NCI-H2196 (cell line): ENCODE data around the gene NID1.
A peak's percentile ranks its signal among the peaks of the same experiment; 100 is the strongest.

Experiments used
- DNase-seq: peaks from one replicate; lab custom pipeline; 2025; ENCODE audit not compliant: unreplicated experiment; lab: John Stamatoyannopoulos, UW

The NID1 gene, protein sequence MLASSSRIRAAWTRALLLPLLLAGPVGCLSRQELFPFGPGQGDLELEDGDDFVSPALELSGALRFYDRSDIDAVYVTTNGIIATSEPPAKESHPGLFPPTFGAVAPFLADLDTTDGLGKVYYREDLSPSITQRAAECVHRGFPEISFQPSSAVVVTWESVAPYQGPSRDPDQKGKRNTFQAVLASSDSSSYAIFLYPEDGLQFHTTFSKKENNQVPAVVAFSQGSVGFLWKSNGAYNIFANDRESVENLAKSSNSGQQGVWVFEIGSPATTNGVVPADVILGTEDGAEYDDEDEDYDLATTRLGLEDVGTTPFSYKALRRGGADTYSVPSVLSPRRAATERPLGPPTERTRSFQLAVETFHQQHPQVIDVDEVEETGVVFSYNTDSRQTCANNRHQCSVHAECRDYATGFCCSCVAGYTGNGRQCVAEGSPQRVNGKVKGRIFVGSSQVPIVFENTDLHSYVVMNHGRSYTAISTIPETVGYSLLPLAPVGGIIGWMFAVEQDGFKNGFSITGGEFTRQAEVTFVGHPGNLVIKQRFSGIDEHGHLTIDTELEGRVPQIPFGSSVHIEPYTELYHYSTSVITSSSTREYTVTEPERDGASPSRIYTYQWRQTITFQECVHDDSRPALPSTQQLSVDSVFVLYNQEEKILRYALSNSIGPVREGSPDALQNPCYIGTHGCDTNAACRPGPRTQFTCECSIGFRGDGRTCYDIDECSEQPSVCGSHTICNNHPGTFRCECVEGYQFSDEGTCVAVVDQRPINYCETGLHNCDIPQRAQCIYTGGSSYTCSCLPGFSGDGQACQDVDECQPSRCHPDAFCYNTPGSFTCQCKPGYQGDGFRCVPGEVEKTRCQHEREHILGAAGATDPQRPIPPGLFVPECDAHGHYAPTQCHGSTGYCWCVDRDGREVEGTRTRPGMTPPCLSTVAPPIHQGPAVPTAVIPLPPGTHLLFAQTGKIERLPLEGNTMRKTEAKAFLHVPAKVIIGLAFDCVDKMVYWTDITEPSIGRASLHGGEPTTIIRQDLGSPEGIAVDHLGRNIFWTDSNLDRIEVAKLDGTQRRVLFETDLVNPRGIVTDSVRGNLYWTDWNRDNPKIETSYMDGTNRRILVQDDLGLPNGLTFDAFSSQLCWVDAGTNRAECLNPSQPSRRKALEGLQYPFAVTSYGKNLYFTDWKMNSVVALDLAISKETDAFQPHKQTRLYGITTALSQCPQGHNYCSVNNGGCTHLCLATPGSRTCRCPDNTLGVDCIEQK

DNA sequence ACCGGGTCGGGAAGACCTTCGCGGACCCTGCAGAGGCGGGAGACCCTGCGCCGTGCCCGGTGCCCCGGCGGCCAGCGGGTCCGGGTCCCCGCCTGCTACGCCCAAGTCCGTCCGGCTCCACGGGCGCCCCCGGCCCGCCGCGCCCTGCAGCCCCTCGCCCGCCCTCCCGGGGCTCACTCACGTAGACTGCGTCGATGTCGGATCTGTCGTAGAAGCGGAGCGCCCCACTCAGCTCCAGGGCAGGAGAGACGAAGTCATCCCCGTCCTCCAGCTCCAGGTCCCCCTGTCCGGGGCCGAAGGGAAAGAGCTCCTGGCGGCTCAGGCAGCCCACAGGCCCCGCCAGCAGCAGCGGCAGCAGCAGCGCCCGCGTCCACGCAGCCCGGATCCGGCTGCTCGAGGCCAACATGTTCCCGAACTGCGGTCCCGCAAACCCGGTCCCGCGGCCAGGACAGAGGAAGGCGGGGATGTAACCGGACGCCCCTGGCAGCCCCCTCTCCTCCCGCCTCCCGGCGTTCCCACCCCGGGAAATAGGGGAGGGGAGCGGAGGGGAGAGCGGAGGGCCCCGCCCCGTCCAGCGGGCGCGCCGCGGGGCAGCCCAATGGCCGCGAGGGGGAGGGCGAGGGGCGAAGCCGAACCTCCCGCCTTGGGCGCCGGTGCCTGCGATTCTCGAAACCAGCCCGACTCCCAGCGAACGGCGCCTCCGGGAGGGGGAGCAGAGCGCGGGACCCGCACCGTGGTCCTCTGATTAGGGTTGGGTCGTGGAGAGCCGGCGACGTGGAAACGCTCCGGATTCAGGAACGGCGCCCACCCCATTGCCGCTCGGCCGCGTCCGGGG is at the start of gene NID1:
Gene NID1, minus strand, starts transcription at position 417 of the 835 bp plus-strand sequence. Its CDS starts 11 bp downstream, at position 406.
- peak; percentile 25 for DNase-seq

DNA sequence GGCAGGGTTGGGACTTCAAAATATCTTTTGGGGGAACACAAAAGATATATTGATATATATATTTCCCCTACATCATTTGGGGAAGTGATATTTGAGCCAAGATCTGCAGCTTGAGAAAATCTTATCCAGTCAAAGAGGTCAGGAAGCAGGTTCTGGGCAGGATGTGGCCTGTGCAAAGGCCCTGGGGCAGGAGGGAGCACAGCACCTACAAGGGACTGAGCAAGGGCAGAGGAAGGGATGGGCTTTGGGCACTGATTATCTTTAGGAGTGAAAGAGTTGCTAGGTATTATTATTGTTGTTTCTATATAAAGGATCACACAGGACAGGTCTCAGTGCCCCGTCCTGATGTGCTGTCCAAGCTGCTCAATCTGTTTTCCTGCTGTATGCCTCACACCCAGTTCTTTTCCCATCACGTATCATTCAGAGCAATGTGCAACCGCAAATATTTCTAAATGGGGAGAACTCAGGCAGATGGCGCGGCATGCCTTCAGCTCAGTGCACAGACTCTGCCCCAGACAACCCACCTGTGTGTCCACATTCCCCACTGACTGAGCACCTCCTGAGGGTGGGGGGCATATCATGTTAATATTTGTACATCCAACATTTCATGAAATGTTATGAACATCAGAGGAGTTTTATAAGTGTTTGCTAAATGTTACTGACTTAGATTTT is 49.3 kb upstream of the NID1 start:
- DNase-seq = no peak

DNA sequence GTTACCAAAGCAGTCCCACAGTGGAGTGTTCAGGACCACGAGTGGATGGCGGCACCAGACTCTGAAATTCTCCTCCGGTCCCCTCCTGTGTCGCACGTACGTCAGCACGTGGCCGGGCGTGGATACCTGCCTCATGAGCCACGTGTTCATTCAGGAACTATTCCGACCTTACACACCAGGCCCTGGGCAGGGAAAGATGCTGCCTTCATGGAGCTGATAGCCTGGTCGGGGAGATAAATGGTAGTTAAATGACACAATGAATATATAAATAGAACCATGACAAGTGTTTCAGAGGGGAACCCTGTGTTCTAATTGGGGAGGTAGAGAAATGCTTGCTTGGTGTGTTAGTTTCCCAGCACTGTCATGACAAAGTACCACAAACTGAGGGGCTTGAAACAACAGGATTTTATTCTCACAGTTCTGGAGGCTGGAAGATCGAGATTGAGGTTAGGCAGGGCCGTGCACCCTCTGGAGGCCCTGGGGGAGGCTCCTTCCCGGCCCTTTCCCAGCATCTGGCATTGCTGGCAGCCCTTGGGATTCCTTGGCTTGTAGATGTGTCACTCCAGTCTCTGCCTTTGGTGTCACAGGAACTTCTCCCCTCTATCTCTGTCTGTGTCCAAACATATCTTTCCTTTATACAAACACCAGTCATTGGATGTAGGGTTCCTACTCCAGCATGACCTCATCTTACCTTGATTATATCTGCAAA is 48.6 kb upstream of the NID1 start:
- DNase-seq = no peak

DNA sequence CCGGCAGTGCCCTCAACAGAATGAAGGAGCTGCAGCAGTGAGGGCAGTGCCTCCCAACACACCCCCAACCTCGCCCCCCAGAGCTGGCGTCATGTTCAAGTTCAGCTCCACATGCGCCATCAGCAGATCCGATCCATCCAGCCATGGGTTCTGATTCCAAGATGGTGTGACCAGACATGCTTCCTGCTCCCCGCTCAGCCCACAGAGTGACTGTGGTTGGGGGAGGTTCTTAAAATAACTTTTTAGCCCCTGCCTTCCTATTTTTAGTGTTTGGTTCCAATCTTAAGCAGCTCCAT is 47.4 kb upstream of the NID1 start:
- no peak for DNase-seq

DNA sequence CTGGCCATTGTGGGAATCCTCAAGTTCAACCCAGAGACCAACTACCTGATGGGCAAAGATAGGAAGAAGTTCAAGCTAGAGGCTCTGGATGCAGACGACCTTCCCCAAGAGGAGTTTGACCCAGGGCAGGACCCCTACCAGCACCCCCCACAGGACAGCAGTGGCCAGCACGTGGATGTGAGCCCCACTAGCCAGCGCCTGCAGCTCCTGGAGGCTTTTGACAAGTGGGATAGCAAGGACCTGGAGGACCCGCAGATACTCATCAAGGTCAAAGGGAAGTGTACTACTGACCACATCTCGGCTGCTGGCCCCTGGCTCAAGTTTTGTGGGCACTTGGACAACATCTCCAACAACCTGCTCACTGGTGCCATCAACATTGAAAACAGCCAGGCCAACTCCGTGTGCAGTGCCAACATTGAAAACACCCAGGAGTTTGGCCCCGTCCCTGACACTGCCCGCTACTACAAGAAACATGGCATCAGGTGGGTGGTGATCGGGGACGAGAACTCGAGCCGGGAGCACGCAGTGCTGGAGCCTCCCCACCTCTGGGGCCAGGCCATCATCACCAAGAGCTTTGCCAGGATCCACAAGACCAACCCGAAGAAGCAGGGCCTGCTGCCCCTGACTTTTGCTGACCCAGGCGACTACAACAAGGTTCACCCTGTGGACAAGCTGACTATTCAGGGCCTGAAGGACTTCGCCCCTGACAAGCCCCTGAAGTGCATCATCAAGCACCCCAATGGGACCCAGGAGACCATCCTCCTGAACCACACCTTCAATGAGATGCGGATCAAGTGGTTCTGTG is 46.8 kb upstream of the NID1 start:
- DNase-seq = no peak

DNA sequence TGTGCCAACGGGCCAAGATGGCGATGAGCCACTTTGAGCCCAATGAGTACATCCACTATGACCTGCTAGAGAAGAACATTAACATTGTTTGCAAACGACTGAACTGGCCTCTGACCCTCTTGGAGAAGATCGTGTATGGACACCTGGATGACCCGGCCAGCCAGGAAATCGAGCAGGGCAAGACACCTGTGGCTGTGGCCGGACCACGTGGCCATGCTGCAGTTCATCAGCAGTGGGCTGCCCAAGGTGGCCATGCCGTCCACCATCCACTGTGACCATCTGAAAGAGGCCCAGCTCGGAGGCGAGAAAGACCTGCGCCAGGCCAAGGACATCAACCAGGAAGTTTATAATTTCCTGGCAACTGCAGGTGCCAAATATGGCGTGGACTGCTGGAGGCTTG is 45.2 kb upstream of the NID1 start:
- DNase-seq = no peak

DNA sequence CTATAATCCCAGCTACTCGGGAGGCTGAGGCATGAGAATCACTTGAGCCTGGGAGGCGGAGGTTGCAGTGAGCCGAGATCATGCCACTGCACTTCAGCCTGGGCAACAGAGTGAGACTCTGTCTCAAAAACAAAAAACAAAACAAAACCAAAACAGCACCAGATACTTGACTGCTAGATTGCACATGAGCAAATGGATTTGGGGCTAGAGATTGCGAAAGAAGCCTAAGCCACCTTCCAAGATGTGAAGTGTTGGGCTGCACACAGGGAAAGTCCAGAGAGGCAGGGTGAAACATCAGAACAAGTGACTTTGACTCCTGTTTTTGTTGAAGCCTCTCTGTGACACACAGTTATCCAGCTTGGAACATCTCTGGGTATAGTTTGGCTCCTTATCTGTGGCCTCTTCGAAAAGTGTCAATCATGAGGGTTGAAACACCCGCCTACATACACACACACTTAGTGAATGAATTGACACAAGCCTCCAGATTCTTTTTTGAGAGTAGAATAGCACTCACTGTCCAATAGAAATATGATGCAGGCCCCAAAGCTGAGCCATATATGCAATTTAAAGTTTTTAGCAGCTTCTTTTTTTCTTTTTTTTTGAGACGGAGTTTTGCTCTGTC is 43.2 kb upstream of the NID1 start:
- no peak for DNase-seq

DNA sequence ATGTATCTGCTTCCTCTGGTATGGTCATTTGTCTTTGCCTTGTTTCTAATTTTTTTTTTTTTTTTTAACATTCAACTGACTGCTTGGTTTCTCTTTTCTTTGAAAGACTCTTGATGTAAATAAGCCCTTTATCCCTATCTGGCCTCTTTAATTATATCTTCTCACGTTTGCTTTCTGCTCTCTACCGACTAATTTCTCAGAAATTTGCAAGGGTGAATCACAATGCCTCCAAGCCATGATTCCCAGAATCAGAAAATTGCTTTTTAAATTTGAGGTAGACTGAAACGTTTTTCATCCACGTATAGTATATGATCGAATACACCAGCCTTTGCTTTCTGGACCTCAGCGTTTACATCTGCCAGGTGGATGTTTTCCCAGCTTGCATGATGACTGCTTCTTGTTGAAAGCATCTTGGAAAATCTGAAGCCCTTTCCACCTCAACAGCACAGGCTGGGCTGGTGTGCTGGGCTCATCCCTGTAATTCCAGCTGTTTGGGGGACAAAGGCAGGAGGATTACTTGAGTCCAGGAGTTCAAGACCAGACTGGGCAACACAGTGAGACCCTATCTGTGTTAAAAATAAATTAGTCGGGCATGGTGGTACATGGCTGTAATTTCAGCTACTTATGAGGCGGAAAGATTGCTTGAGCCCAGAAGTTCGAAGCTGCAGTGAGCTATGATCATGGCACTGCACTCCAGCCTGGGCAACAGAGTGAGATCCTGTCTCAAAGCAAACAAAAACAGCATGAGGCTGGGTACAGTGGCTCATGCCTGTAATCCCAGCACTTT is 42.4 kb upstream of the NID1 start:
- DNase-seq = no peak

DNA sequence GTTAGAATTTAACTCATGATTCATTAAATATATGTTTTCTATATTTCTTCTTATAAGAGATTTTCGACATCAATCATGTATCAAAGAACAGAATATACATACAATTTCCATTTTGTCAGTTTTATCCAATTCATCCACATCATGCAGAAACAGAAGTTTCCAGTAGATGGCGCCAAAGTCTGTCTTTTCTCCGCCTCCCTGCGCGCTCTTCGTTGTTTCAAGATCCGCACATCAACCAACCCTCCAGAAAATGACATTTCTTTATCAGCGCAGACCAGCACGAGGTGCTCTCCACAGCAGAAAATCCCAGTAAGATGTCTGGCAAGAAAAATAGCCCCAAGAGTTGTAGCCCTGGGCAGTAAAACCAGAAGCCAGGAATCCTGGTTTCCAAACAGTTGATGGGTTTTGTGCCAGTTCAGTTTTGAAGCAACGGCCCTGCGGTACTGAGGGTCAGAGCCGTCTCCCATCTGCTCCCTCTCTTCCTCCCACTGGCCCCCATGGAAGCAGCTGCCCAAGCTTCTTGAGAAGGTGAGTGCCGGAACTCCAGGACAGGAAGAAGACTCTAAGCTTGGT is 38.8 kb upstream of the NID1 start:
- DNase-seq = peak; percentile 41

DNA sequence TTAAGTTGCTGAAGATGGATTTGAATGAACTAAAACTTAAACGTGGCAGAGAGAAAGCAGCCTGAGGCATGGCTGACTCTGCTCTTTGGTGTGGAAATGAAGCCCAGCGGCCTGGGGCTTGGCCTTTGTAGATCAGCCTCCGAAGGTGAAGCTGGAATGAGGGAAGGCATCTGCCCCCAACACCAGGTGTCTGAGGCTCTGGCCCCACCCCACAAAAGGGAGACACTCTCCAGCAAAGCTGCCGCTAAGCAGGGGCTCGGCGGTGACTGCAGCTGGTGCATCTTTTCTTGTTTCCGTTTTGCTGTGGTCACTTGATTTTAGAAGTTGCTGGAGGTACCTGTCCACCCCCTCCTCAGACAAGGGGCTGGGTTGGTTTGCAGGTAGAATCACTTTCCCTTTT is 38.2 kb upstream of the NID1 start:
- no peak for DNase-seq

DNA sequence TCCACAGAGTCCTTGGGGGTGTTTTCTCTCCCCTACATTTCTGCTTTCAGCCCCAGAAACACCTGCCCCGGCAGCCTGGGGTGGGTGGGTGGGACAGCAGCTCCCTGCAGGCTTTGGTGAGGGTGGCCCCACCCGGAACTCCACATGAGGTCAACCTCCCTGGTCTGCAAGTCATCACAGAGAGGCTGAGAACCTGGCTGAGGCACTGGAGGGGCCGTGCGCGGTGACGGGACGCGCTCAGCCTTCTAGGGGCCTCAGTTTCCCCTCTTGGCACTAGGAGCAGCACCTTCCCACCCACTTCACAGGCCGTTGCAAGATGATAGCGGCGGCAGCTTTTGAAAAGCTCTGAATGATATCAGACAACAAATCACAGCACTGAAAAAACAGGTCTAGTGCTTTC is 37.7 kb upstream of the NID1 start:
- no peak for DNase-seq

DNA sequence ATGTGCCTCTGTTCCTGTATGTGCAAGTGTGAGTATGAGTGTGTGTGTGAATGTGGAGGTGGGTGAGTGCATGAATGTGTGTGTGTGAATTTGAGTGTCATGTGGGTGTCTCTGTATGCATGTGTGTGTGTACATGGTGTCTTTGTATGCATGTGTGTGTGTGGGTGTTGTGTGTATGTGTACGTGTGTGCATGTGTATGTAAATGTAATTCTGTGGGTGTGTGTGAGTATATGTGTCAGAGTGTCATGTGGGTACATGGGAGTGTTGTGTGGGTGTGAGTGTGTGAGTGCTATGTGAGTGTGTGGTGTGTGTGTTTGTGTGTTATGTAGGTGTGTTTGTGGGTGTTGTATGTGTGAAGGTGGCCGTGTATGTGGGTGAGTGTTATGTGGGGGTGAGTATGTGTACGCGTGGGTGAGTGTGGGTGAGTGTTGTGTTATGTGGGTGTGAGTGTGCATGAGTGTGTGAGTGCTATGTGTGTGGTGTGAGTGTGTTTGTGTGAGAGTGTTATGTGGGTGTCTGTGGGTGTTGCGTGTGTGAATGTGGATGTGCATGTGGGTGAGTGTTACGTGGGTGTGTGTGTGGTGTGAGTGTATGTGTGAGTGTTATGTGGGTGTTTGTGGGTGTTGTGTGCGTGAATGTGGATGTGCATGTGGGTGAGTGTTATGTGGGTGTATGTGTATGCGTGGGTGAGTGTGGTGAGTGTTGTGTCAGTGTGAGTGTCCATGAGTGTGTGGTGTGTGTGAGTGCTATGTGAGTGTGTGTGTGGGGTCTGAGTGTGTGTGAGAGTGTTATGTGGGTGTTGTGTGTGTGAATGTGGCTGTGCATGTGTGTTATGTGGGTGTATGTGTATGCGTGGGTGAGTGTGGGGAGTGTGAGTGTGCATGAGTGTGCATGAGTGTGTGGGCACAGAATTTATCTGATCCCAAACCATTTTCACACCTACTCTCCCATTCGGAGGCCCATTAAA is 36.6 kb upstream of the NID1 start:
- no peak for DNase-seq

DNA sequence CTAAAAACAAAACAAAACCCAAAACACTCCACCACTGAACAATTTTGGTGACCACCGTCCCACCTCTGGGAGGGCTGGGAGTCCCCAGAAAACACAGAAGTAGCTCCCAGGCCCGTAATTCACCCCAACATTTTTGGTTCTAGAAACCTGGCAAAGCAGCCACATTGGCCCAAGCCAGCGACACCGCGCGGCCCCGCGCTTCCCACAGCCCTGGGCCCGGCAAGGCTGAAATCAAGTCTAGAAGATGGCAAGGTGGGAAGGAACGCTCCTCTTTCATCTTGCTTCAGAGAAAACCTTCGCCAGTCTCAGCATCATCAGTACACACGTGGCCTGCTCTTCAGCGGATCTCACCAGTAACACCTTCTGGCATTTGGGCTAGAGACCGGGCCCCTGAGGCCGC is 35.9 kb upstream of the NID1 start:
- no peak for DNase-seq

DNA sequence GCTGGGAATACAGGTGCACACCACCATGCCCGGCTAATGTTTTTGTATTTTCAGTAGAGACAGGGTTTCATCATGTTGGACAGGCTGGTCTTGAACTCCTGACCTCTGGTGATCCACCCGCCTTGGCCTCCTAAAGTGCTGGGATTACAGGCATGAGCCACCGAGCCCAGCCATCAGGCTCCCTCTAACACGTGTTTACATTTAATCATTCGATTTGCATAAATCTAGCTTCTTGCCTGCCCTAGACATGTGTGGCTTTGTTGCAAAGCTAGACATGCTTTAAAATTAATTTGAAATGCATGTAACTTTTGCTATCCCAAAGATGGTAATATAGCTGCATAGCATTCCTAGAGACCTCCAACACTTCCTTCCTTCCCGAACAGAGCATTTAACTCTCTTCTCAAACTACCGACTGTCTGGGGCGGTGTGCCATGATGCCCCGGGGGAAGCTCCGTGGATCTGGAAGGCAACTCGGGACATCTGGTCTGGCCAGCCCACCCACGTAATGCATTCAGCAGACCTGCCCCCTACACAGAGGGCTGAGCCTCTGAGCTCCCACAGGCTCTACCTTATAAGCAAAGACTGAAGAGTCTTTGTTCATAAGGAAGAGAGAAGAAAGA is 34.6 kb upstream of the NID1 start:
- DNase-seq = no peak

DNA sequence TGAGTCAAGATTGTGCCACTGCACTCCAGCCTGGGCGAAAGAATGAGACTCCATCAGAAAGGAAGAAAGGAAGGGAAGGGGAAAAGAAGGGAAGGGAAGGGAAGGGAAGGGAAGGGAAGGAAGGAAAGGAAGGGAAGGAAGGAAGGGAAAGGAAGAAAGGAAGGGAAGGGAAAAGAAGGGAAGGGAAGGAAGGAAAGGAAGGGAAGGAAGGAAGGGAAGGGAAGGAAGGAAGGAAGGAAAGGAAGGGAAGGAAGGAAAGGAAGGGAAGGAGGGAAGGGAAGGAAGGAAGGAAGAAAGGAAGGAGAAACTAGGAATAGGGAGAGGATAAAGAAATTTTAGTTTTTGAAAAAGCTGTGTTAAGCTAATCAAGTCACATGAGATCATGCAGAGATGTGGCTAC is 33.4 kb upstream of the NID1 start:
- no peak for DNase-seq
